Measurements from ENCODE around the gene LPCAT1. TPM values are rescaled to one million over a fixed set of nuclear protein-coding genes. Genes with fewer than 3 reads are reported as not detected.
A peak's percentile ranks its signal among the peaks of the same experiment; 100 is the strongest.

The LPCAT1 gene
- total RNA-seq, 2 donors from 2014 or later, result 53.9 to 54.6 TPM

- TF ChIP-seq CTCF (IDR thresholded peaks at IDR 0.05), result no peak
- Histone ChIP-seq H3K4me3 (no peak overlapping the region), H3K27ac (no peak overlapping the region), H3K36me3 (no peaks in the 10 kb centered on the region), H3K27me3 (replicated peaks; ENCODE audit: insufficient read depth) (no peaks in the 10 kb centered on the region), H3K9me3 (no peaks in the 10 kb centered on the region), H3K4me1 (ENCODE audit: control insufficient read depth in 1 of 2, low read depth in 2 of 2) (peaks cover 0 to 6% of the 10 kb centered on the region in 2 donors)
- ATAC-seq (ENCODE audit: insufficient number of reproducible peaks, low FRiP score, low read depth) (no peak), DNase-seq (ENCODE audit: low spot score) (no peak)
Measured at GRCh38 chr5:1535646-1536045, 11.9 kb upstream of the LPCAT1 start.

DNA sequence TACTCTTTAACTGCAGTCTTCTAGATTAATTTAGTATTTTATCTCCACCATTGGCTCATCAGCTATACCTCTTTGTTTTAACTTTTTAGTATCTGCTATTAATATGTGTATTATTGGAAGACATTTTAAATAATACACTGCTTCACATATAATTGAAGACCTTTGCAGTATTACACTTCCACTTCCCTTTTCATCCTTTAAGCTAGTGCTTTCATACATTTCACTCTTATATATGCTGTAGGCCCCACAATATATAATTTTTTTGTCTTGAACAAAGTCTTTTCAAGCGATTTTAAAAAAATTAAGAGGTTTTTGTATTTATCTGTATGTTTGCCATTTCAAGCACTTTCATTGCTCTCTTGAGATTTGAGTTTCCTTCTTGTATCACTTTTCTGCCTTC is 8.6 kb upstream of the LPCAT1 start:
- DNase-seq (ENCODE audit: low spot score), result no peak
- TF ChIP-seq CTCF (IDR thresholded peaks at IDR 0.05), result no peak
- Histone ChIP-seq H3K27me3 (replicated peaks; ENCODE audit: insufficient read depth) (no peaks in the 10 kb centered on the region), H3K4me3 (no peak overlapping the region), H3K36me3 (no peaks in the 10 kb centered on the region), H3K27ac (no peak overlapping the region), H3K9me3 (no peaks in the 10 kb centered on the region), H3K4me1 (ENCODE audit: control insufficient read depth in 1 of 2, low read depth in 2 of 2) (peaks cover 0 to 6% of the 10 kb centered on the region in 2 donors)
- no peak for ATAC-seq (ENCODE audit: insufficient number of reproducible peaks, low FRiP score, low read depth)

DNA sequence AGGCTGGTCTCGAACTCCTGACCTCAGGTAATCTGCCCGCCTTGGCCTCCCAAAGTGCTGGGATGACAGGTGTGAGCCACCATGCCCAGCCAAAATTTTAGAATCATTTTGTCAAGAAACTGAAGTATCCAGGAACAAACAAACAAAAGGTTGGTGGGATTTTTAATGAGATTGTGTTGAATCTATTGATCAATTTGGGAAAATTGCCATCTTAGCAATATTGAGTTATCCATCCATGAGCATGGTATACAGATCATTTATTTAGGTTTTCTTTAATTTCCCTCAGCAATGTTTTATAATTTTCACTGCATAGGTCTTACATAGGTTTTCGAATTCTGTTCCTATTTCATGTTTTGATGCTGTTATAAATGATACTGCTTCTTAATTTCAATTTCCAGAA is 5.7 kb upstream of the LPCAT1 start:
- Histone ChIP-seq H3K27ac (no peak overlapping the region), H3K4me3 (no peak overlapping the region), H3K36me3 (no peaks in the 10 kb centered on the region), H3K27me3 (replicated peaks; ENCODE audit: insufficient read depth) (no peaks in the 10 kb centered on the region), H3K9me3 (no peaks in the 10 kb centered on the region), H3K4me1 (ENCODE audit: control insufficient read depth in 1 of 2, low read depth in 2 of 2) (peaks cover under 1 to 3% of the 10 kb centered on the region in 2 donors)
- ATAC-seq (ENCODE audit: insufficient number of reproducible peaks, low FRiP score, low read depth) (no peak), DNase-seq (ENCODE audit: low spot score) (no peak)
- no peak for TF ChIP-seq CTCF (IDR thresholded peaks at IDR 0.05)

GRCh38 chr5:1527533-1528205 is 3.9 kb upstream of the LPCAT1 start:
- H3K27me3 ChIP-seq (replicated peaks; ENCODE audit: insufficient read depth), result no peaks in the 10 kb centered on the region
- no peak for TF ChIP-seq CTCF (IDR thresholded peaks at IDR 0.05)
- ATAC-seq (ENCODE audit: insufficient number of reproducible peaks, low FRiP score, low read depth) (no peak), DNase-seq (ENCODE audit: low spot score) (no peak)
- peaks cover 5 to 9% of the 10 kb centered on the region in 2 donors for H3K4me1 ChIP-seq (ENCODE audit: control insufficient read depth in 1 of 2, low read depth in 2 of 2)
- H3K36me3 ChIP-seq, result no peaks in the 10 kb centered on the region
- no peaks in the 10 kb centered on the region for H3K9me3 ChIP-seq
- no peak overlapping the region for H3K27ac ChIP-seq
- H3K4me3 ChIP-seq, result no peak overlapping the region

- no peak overlapping the region for H3K27ac ChIP-seq
Measured at GRCh38 chr5:1526681-1527131, 2.9 kb upstream of the LPCAT1 start.

More at GRCh38 chr5:1526681-1527131, 2.9 kb upstream of the LPCAT1 start:
- H3K9me3 ChIP-seq, result no peaks in the 10 kb centered on the region
- no peaks in the 10 kb centered on the region for H3K27me3 ChIP-seq (replicated peaks; ENCODE audit: insufficient read depth)
- DNase-seq (ENCODE audit: low spot score) (peak; percentile 0), ATAC-seq (ENCODE audit: insufficient number of reproducible peaks, low FRiP score, low read depth) (no peak)
- H3K36me3 ChIP-seq, result no peaks in the 10 kb centered on the region
- H3K4me3 ChIP-seq, result no peak overlapping the region
- no peak for TF ChIP-seq CTCF (IDR thresholded peaks at IDR 0.05)
- H3K4me1 ChIP-seq (ENCODE audit: control insufficient read depth in 1 of 2, low read depth in 2 of 2), result peaks cover 12 to 19% of the 10 kb centered on the region in 2 donors

All from thoracic aorta (tissue), 2 donors.